Pancreas (tissue), 10 donors: ENCODE measurements around the gene SNAP25. TPM values are rescaled to one million over a fixed set of nuclear protein-coding genes. Genes with fewer than 3 reads are reported as not detected.

ENCODE experiments used
- ATAC-seq, 4 donors: fragments of 200-7000 bp; cut with Tn5 transposase; one replicate each; pipeline versions ENCODE4 v1.8.0 to v1.9.1; 2020; ENCODE audit warnings: mild to moderate bottlenecking in 4 of 4, moderate library complexity in 4 of 4
- DNase-seq, 6 donors: peaks; one replicate each; pipeline ENCODE4 v3.0.0-alpha.2; 2020
- FAIRE-seq: peaks from 2 replicates; lab custom pipeline; 2012; peaks lifted over from hg19 to GRCh38; lab: Jason Lieb, UNC
- H3K27ac ChIP-seq, 4 donors: fragments of 200-600 bp; sonication (generic); 1 replicate in 3 of 4; 2 replicates in 1 of 4; pipeline versions ENCODE4 v1.5.0 to v1.8.0; 2020
- H3K27me3 ChIP-seq, 4 donors: fragments of 200-600 bp; one replicate each; pipeline ENCODE4 v1.8.0; 2021
- H3K36me3 ChIP-seq, 3 donors: fragments of 200-600 bp; sonication (generic) in 1 of 3; one replicate each; pipeline versions ENCODE4 v1.5.0 to v1.8.0; 2020 to 2021
- H3K4me1 ChIP-seq, 3 donors: fragments of 200-600 bp; one replicate each; pipeline ENCODE4 v1.8.0; 2021
- H3K4me3 ChIP-seq, 4 donors: fragments of 200-600 bp; sonication (generic) in 2 of 4; one replicate each; pipeline versions ENCODE4 v1.5.0 to v1.8.0; 2020 to 2021
- H3K9me3 ChIP-seq, 4 donors: fragments of 200-600 bp; one replicate each; pipeline ENCODE4 v1.8.0; 2021
- CTCF ChIP-seq, 4 donors: fragments of 200-600 bp; sonication (generic) in 3 of 4; IDR thresholded peaks; one replicate each; pipeline versions ENCODE4 v1.5.0 to v1.8.0; 2021; ENCODE audit warnings: antibody characterized with exemption in 4 of 4
- WGBS, 2 donors: extraction: QIAGEN DNeasy Blood & Tissue Kit; methylation state at CpG; one replicate each; pipeline ENCODE4 v1.1.7; 2013; 5-methylcytosine and 5-hydroxymethylcytosine counted together
- intact Hi-C, 3 donors: fragments of 100-400 bp; cut with DNase I; formaldehyde crosslinking; loops; one replicate each; pipeline versions ENCODE4 v1.11.1 to v1.14.2; 2022
- polyA plus RNA-seq, 2 donors: library from polyadenylated mRNA; stranded (reverse); fragments of 200-250 nt; gene quantifications; one replicate each; pipeline ENCODE4 v1.2.3, GENCODE V29; 2013
- total RNA-seq, 6 donors: library from RNA; stranded (reverse); fragmentation: NEBNext Ultra II Directional in 4 of 6; extraction: Animal tissue kit (Norgen Biotek cat#: 25700) in 4 of 6; gene quantifications; one replicate each; pipeline versions ENCODE4 v1.2.1 to v1.2.4, GENCODE V29; 2021 to 2023
- donor health status: healthy with polysubstance abuse.
- donor health status: DM: no; HTN: no; CAD: no; lungs with moderate emphysema.
- donor health status: DM: no; HTN: no; CAD: no.
- donor health status: control.
- donor health status: control.
- donor health status: Bipolar disorder and iron deficiency.
- donor health status: DM: yes; HTN: yes; CAD: no.
- donor health status: DM: no; HTN: no; CAD: no.
- donor health status: DM: no; HTN: no; CAD: no.
- donor health status: DM: yes; HTN: yes; CAD: no.

The SNAP25 gene
- total and polyA plus RNA-seq, 8 donors: 0.95 to 50.3 (median 4.5) TPM

- intact Hi-C loops: no loop called here
- WGBS, 2 donors: 75 to 76% methylated on average over 3 of the region's 3 CpGs
- H3K4me1 ChIP-seq: peaks cover 0 to 1% (median 0%) of the 10 kb centered on the region in 3 donors
Measured at GRCh38 chr20:10190456-10190855, 28.2 kb upstream of the SNAP25 start.

GRCh38 chr20:10192171-10192570 is 26.5 kb upstream of the SNAP25 start:
- FAIRE-seq: no peak
- Histone ChIP-seq H3K4me1 (no peaks in the 10 kb centered on the region), H3K36me3 (no peaks in the 10 kb centered on the region), H3K27me3 (no peaks in the 10 kb centered on the region), H3K4me3 (no peak overlapping the region), H3K9me3 (no peaks in the 10 kb centered on the region), H3K27ac (no peak overlapping the region)
- no peak for ATAC-seq
- intact Hi-C loops: no loop called here
- no peak for DNase-seq
- 0 to 41% methylated on average over 1 of the region's 1 CpG for WGBS, 2 donors
- TF ChIP-seq CTCF (IDR thresholded peaks at IDR 0.05): no peak

More at GRCh38 chr20:10190456-10190855, 28.2 kb upstream of the SNAP25 start:
- no peak for TF ChIP-seq CTCF (IDR thresholded peaks at IDR 0.05)
- FAIRE-seq (no peak), DNase-seq (no peak), ATAC-seq (no peak)
- no peaks in the 10 kb centered on the region for H3K27me3 ChIP-seq
- H3K27ac ChIP-seq: no peak overlapping the region
- no peaks in the 10 kb centered on the region for H3K36me3 ChIP-seq
- no peaks in the 10 kb centered on the region for H3K9me3 ChIP-seq
- H3K4me3 ChIP-seq: no peak overlapping the region

GRCh38 chr20:10194166-10194565 is 24.5 kb upstream of the SNAP25 start:
- no peak overlapping the region for H3K27ac ChIP-seq
- TF ChIP-seq CTCF (IDR thresholded peaks at IDR 0.05): no peak
- no peak for FAIRE-seq
- H3K4me3 ChIP-seq: no peak overlapping the region
- H3K9me3 ChIP-seq: no peaks in the 10 kb centered on the region
- intact Hi-C loops: no loop called here
- no peaks in the 10 kb centered on the region for H3K27me3 ChIP-seq
- no peaks in the 10 kb centered on the region for H3K4me1 ChIP-seq
- no peaks in the 10 kb centered on the region for H3K36me3 ChIP-seq
- no peak for ATAC-seq
- 75 to 88% methylated on average over 2 of the region's 2 CpGs for WGBS, 2 donors
- DNase-seq: no peak

GRCh38 chr20:10200330-10200729 is 18.3 kb upstream of the SNAP25 start:
- FAIRE-seq: no peak
- H3K27ac ChIP-seq: no peak overlapping the region
- H3K36me3 ChIP-seq: no peaks in the 10 kb centered on the region
- TF ChIP-seq CTCF (IDR thresholded peaks at IDR 0.05): no peak
- no peak overlapping the region for H3K4me3 ChIP-seq
- H3K9me3 ChIP-seq: no peaks in the 10 kb centered on the region
- no peak for ATAC-seq
- H3K4me1 ChIP-seq: no peaks in the 10 kb centered on the region
- DNase-seq: no peak
- intact Hi-C loops: no loop called here
- H3K27me3 ChIP-seq: no peaks in the 10 kb centered on the region

GRCh38 chr20:10201321-10201870 is 17.2 kb upstream of the SNAP25 start:
- Histone ChIP-seq H3K4me1 (no peaks in the 10 kb centered on the region), H3K9me3 (no peaks in the 10 kb centered on the region), H3K27me3 (no peaks in the 10 kb centered on the region), H3K4me3 (no peak overlapping the region), H3K27ac (no peak overlapping the region), H3K36me3 (no peaks in the 10 kb centered on the region)
- 52 to 57% methylated on average over 3 of the region's 3 CpGs for WGBS, 2 donors
- FAIRE-seq (no peak), DNase-seq (no peak), ATAC-seq (no peak)
- intact Hi-C loops: no loop called here
- no peak for TF ChIP-seq CTCF (IDR thresholded peaks at IDR 0.05)
